Keratinocyte (primary cell): Measurements from ENCODE around the gene EIF3F.

ENCODE experiments used
- CTCF ChIP-seq, 3 experiments: IDR thresholded peaks in 1 of 3; conservative IDR thresholded peaks in 1 of 3; optimal IDR thresholded peaks in 1 of 3; 2 replicates in 2 of 3; 3 replicates in 1 of 3; pipeline versions ENCODE3 to v1.5.1; 2011; ENCODE audit warnings: low read length in 3 of 3, mild to moderate bottlenecking in 3 of 3, moderate library complexity in 2 of 3, control low read depth in 1 of 3, inconsistent platforms in 1 of 3; ENCODE audit not compliant: insufficient read depth in 2 of 3; ENCODE audit errors: extremely low read depth in 1 of 3
- EZH2 ChIP-seq: IDR thresholded peaks from one replicate; pipeline ENCODE4 v1.6.1; 2012; ENCODE audit warnings: inconsistent platforms, mild to moderate bottlenecking, low read length, moderate library complexity

DNA sequence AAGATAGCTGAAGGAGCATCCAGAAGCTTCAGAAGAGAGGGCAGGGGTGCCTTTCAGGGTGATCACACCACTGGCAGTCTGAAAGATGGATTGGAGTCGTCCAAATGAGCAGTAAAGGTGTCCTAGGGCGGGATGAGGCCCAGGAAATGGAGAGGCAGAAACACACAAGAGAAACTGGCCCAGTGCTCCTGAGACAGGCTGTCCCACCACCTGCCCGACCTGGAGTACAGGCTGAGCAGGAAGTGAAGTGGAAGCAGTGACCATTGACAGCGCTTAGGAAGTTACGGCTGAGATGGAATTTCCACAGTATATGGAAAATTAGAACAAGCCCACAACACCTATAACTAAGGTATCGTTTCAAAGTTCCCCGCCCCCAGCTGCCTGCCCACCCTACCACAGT lies 16.1 kb downstream of the EIF3F start:
- no peak for TF ChIP-seq CTCF (optimal IDR thresholded peaks at IDR 0.05 in 1 of 3, IDR thresholded peaks at IDR 0.05 in 1 of 3, conservative IDR thresholded peaks at IDR 0.05 in 1 of 3; ENCODE audit: extremely low read depth in 1 of 3, insufficient read depth in 2 of 3, low read length in 3 of 3)
- no peak for TF ChIP-seq EZH2
